ENCODE results near the gene DENND2D. TPM values are rescaled to one million over a fixed set of nuclear protein-coding genes. Genes with fewer than 3 reads are reported as not detected.
A peak's percentile ranks its signal among the peaks of the same experiment; 100 is the strongest.

The DENND2D gene
- total RNA-seq, 2 experiments from 2014 or later = 156 to 157 TPM

GRCh38 chr1:111172463-111172862, 28.0 kb downstream of the DENND2D start:
- CTCF ChIA-PET = no interaction called here
- Mint-ChIP-seq H3K9me3 (no peaks in the 10 kb centered on the region), H3K27me3 (no peaks in the 10 kb centered on the region), H3K4me3 (no peak overlapping the region), H3K4me1 (ENCODE audit: low read depth) (peaks cover 19% of the 10 kb centered on the region), H3K27ac (no peak overlapping the region), H3K36me3 (peaks cover 32% of the 10 kb centered on the region)
- intact Hi-C loops (cut with micrococcal nuclease) = no loop called here
- DNase-seq = no peak
- POLR2A ChIA-PET = no interaction called here

- ChIA-PET POLR2A (no interaction called here), CTCF (interaction anchor here (0.7 kb wide), 1 partner anchor 1524 kb away, joined by 3 read pairs; no protein-coding TSS in a partner anchor)
- intact Hi-C loops (cut with micrococcal nuclease) = no loop called here
- DNase-seq = no peak
- H3K9me3 Mint-ChIP-seq = no peaks in the 10 kb centered on the region
- H3K4me1 Mint-ChIP-seq (ENCODE audit: low read depth) = peaks cover 9% of the 10 kb centered on the region
- H3K27me3 Mint-ChIP-seq = no peaks in the 10 kb centered on the region
- H3K27ac Mint-ChIP-seq = no peak overlapping the region
- H3K4me3 Mint-ChIP-seq = no peak overlapping the region
- peaks cover 14% of the 10 kb centered on the region for H3K36me3 Mint-ChIP-seq
Measured at GRCh38 chr1:111164151-111164550, 36.3 kb downstream of the DENND2D start.

- H3K9me3 Mint-ChIP-seq = no peaks in the 10 kb centered on the region
- H3K27ac Mint-ChIP-seq = no peak overlapping the region
- peaks cover 16% of the 10 kb centered on the region for H3K36me3 Mint-ChIP-seq
- intact Hi-C loops (cut with micrococcal nuclease) = no loop called here
- H3K4me1 Mint-ChIP-seq (ENCODE audit: low read depth) = peaks cover 9% of the 10 kb centered on the region
- ChIA-PET CTCF (no interaction called here), POLR2A (no interaction called here)
- H3K4me3 Mint-ChIP-seq = no peak overlapping the region
- no peaks in the 10 kb centered on the region for H3K27me3 Mint-ChIP-seq
- DNase-seq = no peak
Measured at GRCh38 chr1:111163363-111163762, 37.1 kb downstream of the DENND2D start.

- Mint-ChIP-seq H3K4me1 (ENCODE audit: low read depth) (peaks cover 9% of the 10 kb centered on the region), H3K4me3 (no peak overlapping the region), H3K27ac (no peak overlapping the region), H3K9me3 (no peaks in the 10 kb centered on the region), H3K27me3 (no peaks in the 10 kb centered on the region), H3K36me3 (peaks cover 12% of the 10 kb centered on the region)
- ChIA-PET POLR2A (no interaction called here), CTCF (no interaction called here)
- DNase-seq = no peak
- intact Hi-C loops (cut with micrococcal nuclease) = no loop called here
Measured at GRCh38 chr1:111162488-111162880, 38.0 kb downstream of the DENND2D start.

DNA sequence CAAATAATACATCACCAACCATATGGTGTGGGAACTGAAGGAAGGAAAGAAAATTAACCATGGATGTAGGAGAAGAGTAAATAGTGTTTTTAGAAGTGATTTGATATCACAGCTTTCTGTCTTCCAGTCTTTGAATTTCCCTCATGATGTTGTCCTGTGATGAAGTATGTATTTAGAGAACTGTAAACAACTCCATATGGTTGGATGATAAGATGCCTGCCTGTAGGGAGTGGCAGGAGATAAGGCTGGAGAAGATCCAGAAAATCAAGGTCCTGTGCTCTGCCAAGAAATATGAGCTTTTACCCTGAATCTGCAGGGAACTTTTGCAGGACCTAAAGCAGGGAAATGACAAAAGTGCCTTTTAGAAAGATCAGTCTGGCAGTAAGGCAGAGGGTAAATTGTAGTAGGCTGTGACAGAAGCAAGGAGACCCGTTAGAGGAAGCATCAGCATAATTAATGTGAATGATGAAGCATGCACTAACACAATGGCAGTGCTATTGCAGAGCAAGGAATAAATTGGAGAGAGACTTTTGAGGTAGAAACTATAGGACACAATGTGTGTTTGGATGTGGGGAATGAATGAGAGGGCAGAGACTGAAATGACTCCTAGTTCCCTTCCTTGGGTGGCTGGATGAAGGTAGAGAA, 38.5 kb downstream of the DENND2D start:
- Mint-ChIP-seq H3K27me3 (no peaks in the 10 kb centered on the region), H3K4me1 (ENCODE audit: low read depth) (peaks cover 9% of the 10 kb centered on the region), H3K27ac (no peak overlapping the region), H3K36me3 (peaks cover 12% of the 10 kb centered on the region), H3K4me3 (no peak overlapping the region), H3K9me3 (no peaks in the 10 kb centered on the region)
- ChIA-PET CTCF (no interaction called here), POLR2A (interaction anchor here (0.6 kb wide), 1 partner anchor 1046 kb away, joined by 4 read pairs; no protein-coding TSS in a partner anchor)
- intact Hi-C loops (cut with micrococcal nuclease) = no loop called here
- DNase-seq = no peak

GRCh38 chr1:111157431-111157830, 43.0 kb downstream of the DENND2D start:
- ChIA-PET POLR2A (no interaction called here), CTCF (interaction anchor here (2.1 kb wide), 1 partner anchor 126 kb away, joined by 6 read pairs; no protein-coding TSS in a partner anchor)
- no peak for DNase-seq
- Mint-ChIP-seq H3K27ac (no peak overlapping the region), H3K9me3 (no peaks in the 10 kb centered on the region), H3K4me1 (ENCODE audit: low read depth) (peaks cover 37% of the 10 kb centered on the region), H3K4me3 (no peak overlapping the region), H3K36me3 (peaks cover 43% of the 10 kb centered on the region), H3K27me3 (no peaks in the 10 kb centered on the region)
- intact Hi-C loops (cut with micrococcal nuclease) = no loop called here

DNA sequence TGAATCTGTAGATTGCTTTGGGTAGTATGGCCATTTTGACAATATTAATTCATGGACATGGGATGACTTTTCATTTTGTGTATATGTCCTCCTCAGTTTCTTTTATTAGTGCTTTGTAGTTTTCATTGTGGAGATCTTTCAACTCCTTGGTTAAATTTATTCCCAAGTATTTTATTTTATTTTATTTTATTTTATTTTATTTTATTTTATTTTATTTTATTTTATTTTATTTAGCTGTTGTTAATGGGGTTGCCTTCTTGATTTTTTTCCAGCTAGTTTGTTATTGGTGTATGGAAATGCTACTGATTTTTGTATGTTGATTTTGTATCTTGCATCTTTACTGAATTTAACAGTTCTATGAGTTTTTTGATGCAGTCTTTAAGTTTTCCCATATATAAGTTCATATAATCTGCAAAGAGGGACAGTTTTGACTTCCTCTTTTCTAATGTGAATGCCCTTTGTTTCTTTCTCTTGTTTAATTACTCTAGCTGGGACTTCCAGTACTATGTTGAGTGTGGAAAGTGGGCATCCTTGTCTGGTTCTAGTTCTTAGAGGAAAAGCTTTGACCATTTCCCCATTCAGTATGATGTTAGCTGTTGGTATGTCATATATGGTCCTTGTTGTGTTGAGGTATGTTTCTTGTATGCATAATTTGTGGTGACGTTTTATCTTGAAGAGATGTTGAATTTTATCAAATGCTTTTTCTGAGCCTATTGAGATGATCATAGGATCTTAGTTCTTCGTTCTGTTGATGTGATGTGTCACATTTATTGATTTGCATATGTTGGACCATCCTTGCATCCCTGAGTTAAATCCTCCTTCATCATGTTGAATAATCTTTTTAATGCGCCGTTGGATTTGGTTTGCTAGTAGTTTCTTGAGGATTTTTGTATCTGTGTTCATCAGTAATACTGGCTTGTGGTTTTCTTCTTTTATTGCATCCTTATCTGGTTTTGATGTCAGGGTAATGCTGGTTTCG, 46.1 kb downstream of the DENND2D start:
- Mint-ChIP-seq H3K4me1 (ENCODE audit: low read depth) (peaks cover 54% of the 10 kb centered on the region), H3K27me3 (no peaks in the 10 kb centered on the region), H3K36me3 (peaks cover 62% of the 10 kb centered on the region), H3K27ac (no peak overlapping the region), H3K4me3 (no peak overlapping the region), H3K9me3 (no peaks in the 10 kb centered on the region)
- POLR2A ChIA-PET = no interaction called here
- intact Hi-C loops (cut with micrococcal nuclease) = no loop called here
- CTCF ChIA-PET = interaction anchor here (0.7 to 1.0 kb wide), 2 partner anchors 123 to 1313 kb away, joined by 3 read pairs; no protein-coding TSS in a partner anchor
- DNase-seq = no peak

GRCh38 chr1:111151838-111152237, 48.6 kb downstream of the DENND2D start:
- no peaks in the 10 kb centered on the region for H3K9me3 Mint-ChIP-seq
- H3K27me3 Mint-ChIP-seq = no peaks in the 10 kb centered on the region
- no peak overlapping the region for H3K4me3 Mint-ChIP-seq
- no peak for DNase-seq
- CTCF ChIA-PET = no interaction called here
- H3K4me1 Mint-ChIP-seq (ENCODE audit: low read depth) = peaks cover 73% of the 10 kb centered on the region
- POLR2A ChIA-PET = no interaction called here
- intact Hi-C loops (cut with micrococcal nuclease) = loop anchor here (2.0 kb wide), 1 partner anchor 37 kb away; no protein-coding TSS in a partner anchor
- no peak overlapping the region for H3K27ac Mint-ChIP-seq
- peaks cover 71% of the 10 kb centered on the region for H3K36me3 Mint-ChIP-seq

GRCh38 chr1:111148376-111148881, 52.0 kb downstream of the DENND2D start:
- POLR2A ChIA-PET = no interaction called here
- Mint-ChIP-seq H3K36me3 (peaks cover 48% of the 10 kb centered on the region), H3K27ac (no peak overlapping the region), H3K4me1 (ENCODE audit: low read depth) (peaks cover 74% of the 10 kb centered on the region), H3K27me3 (no peaks in the 10 kb centered on the region), H3K4me3 (no peak overlapping the region), H3K9me3 (no peaks in the 10 kb centered on the region)
- no peak for DNase-seq
- intact Hi-C loops (cut with micrococcal nuclease) = loop anchor here (1.0 to 10.0 kb wide), 3 partner anchors 8 to 274 kb away; partner anchors contain the start of genes CD53, CEPT1 and DRAM2
- CTCF ChIA-PET = no interaction called here

DNA sequence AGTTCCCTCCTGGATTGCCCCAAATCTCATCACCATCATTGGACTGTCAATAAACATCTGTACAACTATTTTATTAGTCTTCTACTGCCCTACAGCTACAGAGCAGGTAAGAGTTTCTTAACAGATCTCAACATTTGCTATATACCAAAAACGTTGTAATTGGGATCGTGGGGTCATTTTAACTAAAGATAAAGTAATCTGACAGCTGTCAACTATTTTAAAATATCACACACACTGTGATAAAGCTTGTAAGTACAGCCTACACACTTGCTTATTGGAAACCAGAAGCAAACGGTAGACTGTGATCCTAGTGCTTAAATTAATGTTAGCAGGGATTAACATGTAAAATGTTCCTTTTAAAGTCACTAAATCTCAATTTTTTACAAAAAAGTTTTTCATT, 52.5 kb downstream of the DENND2D start:
- Mint-ChIP-seq H3K27me3 (no peaks in the 10 kb centered on the region), H3K9me3 (no peaks in the 10 kb centered on the region), H3K4me1 (ENCODE audit: low read depth) (peaks cover 74% of the 10 kb centered on the region), H3K36me3 (peaks cover 43% of the 10 kb centered on the region), H3K4me3 (no peak overlapping the region), H3K27ac (no peak overlapping the region)
- intact Hi-C loops (cut with micrococcal nuclease) = loop anchor here (1.0 to 10.0 kb wide), 5 partner anchors 8 to 273 kb away; partner anchors contain the start of genes CD53, CEPT1 and DRAM2
- ChIA-PET CTCF (no interaction called here), POLR2A (no interaction called here)
- DNase-seq = no peak

DNA sequence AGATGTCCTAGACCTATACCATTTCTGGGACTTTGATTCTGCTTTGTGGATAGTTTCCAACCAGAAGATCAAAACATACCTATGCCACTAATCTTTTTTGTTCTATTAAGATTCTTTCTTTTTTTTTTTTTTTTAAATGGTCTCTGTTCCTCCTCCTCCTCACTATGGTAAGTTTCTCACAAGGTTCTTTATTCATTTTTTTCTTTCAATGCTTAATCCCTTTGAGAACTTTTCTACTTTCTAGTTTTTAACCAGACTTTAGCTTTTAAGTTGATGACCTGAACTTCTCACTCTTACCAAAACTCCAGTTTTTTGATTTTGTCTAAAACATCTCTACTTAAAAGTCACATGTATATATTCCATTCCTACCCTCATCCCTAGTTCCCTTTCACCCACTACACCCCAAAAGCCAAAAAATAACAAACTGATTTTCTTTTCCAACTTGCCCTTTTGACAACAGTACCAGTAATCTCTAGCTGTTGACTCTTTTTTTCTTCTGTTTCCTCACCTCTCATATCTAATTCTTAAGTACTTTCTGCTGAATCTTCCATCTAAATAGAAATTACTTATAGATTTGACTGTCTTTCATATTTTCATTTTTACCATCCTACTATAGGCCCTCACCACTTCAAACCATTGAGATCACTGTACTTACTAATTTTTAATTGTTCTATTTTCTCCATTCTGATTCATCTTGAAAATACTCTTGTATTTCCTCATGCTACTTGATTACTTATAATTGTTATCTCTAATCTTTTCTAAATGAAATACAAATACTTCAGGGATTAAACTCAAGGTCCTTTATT, 54.3 kb downstream of the DENND2D start:
- peaks cover 71% of the 10 kb centered on the region for H3K4me1 Mint-ChIP-seq (ENCODE audit: low read depth)
- intact Hi-C loops (cut with micrococcal nuclease) = loop anchor here (2.0 to 10.0 kb wide), 4 partner anchors 53 to 271 kb away; partner anchors contain the start of gene CD53
- H3K9me3 Mint-ChIP-seq = no peaks in the 10 kb centered on the region
- ChIA-PET CTCF (interaction anchor here (0.6 kb wide), 2 partner anchors 32 to 68 kb away, joined by 3 to 5 read pairs; no protein-coding TSS in a partner anchor), POLR2A (interaction anchor here (1.0 kb wide), 1 partner anchor 37 kb away, joined by 3 read pairs; no protein-coding TSS in a partner anchor)
- no peak overlapping the region for H3K4me3 Mint-ChIP-seq
- H3K27me3 Mint-ChIP-seq = no peaks in the 10 kb centered on the region
- peak overlapping the region; percentile 75 for H3K27ac Mint-ChIP-seq
- peaks cover 28% of the 10 kb centered on the region for H3K36me3 Mint-ChIP-seq
- no peak for DNase-seq
